Measurements from ENCODE around the gene NETO1. TPM values are rescaled to one million over a fixed set of nuclear protein-coding genes. Genes with fewer than 3 reads are reported as not detected.

The NETO1 gene
- total and polyA plus RNA-seq, 2 of the 13 experiments (the other 11 are each of a cell fraction or from before 2014, with no cell fraction given): not detected

- Histone ChIP-seq H3K4me2 (ENCODE audit: low read depth, low read length) (no peak overlapping the region), H3K9ac (ENCODE audit: insufficient read depth, low read depth, low read length) (no peak overlapping the region), H3K36me3 (replicated peaks in 1 of 2; ENCODE audit: control insufficient read depth in 1 of 2, insufficient read depth in 2 of 2, low read length in 2 of 2) (no peaks in the 10 kb centered on the region), H3K9me3 (ENCODE audit: low read length) (no peaks in the 10 kb centered on the region), H3K27me3 (ENCODE audit: control insufficient read depth in 1 of 2, insufficient read depth in 2 of 2, low read length in 2 of 2) (no peaks in the 10 kb centered on the region), H3K4me3 (replicated peaks in 1 of 3; ENCODE audit: insufficient read depth in 1 of 3, low read depth in 2 of 3, low read length in 3 of 3) (no peak overlapping the region), H3K27ac (ENCODE audit: extremely low read length, insufficient read depth, low read length) (no peak overlapping the region), H2AFZ (ENCODE audit: low read length) (no peak overlapping the region), H4K20me1 (ENCODE audit: insufficient read depth, low read length) (no peaks in the 10 kb centered on the region), H3K4me1 (ENCODE audit: insufficient read depth, low read length) (no peaks in the 10 kb centered on the region), H3K79me2 (ENCODE audit: insufficient read depth, low read length) (no peaks in the 10 kb centered on the region)
- POLR2A ChIA-PET: no interaction called here
- CTCF ChIA-PET (ENCODE audit: low intra/inter-chr PET ratio, low total read pairs): no interaction called here
- no peak for ATAC-seq
- intact Hi-C loops (cut with micrococcal nuclease; ENCODE audit: unreplicated experiment): no loop called here
- BruUV-seq (replicated peaks): no TSS peak
- in situ Hi-C loops (cut with HindIII; ENCODE audit: extremely low pct_ligation_motif_present, low pct_unique_long_range_greater_than_20kb): no loop called here
- 4% methylated on average over 4 of the region's 4 CpGs for WGBS (ENCODE audit: low lambda C conversion rate)
- no peak for DNase-seq (ENCODE audit: low spot score)
- no peak for TF ChIP-seq MED13 (CRISPR knock-in tag; IDR thresholded peaks at IDR 0.05)
- no peak for TF ChIP-seq RNF219 (CRISPR knock-in tag; IDR thresholded peaks at IDR 0.05)
- TF ChIP-seq PBX2 (CRISPR knock-in tag; IDR thresholded peaks at IDR 0.05): no peak
- no peak for TF ChIP-seq GATA4 (IDR thresholded peaks at IDR 0.05; ENCODE audit: borderline replicate concordance, low read depth)
- TF ChIP-seq ZFP62 (CRISPR knock-in tag; IDR thresholded peaks at IDR 0.05): no peak
- TF ChIP-seq ZNF136 (CRISPR knock-in tag; IDR thresholded peaks at IDR 0.05; ENCODE audit: low read depth): no peak
- TF ChIP-seq ZNF709 (CRISPR knock-in tag; IDR thresholded peaks at IDR 0.05): no peak
- no peak for FAIRE-seq
These were observed 129.7 kb downstream of the NETO1 start for GRCh38 chr18:72738136-72738535.

Data from HepG2 (cell line).